HCT116 (cell line): ENCODE measurements around the gene CTLA4. TPM values are rescaled to one million over a fixed set of nuclear protein-coding genes. Genes with fewer than 3 reads are reported as not detected.

ENCODE experiments used
- ATAC-seq: fragments of 200-7000 bp; cut with Tn5 transposase; 2 replicates; pipeline ENCODE4 v1.9.1; 2020; ENCODE audit warnings: mild to moderate bottlenecking, moderate library complexity
- BruUV-seq: library from RNA; stranded (reverse); fragments of 400-500 nt; replicated peaks from 2 replicates; lab custom pipeline; 2021; lab: Mats Ljungman, UMichigan
- CTCF ChIA-PET: fragments of 300-600 bp; sonication (Branson Sonifier 250); formaldehyde crosslinking; loops from one replicate; lab custom pipeline; 2021; ENCODE audit warnings: antibody characterized with exemption; lab: Charles Lee
- POLR2A ChIA-PET: fragments of 300-600, 350-600 bp; sonication (Branson Sonifier 250); formaldehyde crosslinking; loops from one replicate; lab custom pipeline; 2021; ENCODE audit warnings: antibody characterized with exemption; lab: Charles Lee
- RAD21 ChIA-PET, 2 experiments: fragments of 300-600 bp; sonication (Branson Sonifier 250); formaldehyde crosslinking; loops; one replicate each; lab custom pipeline; 2023; ENCODE audit warnings: low total read pairs in 2 of 2; ENCODE audit not compliant: uncharacterized antibody in 2 of 2, unreplicated experiment in 2 of 2, low non-redundant PET in 1 of 2; lab: Charles Lee
- DNase-seq: peaks from one replicate; pipeline ENCODE4 v3.0.0-alpha.2; 2010; ENCODE audit warnings: low read depth, low spot score
- H2AFZ ChIP-seq: fragments of 200-600 bp; shearing (Covaris generic), sonication (generic); 2 replicates; pipeline ENCODE4 v1.6.1; 2017; ENCODE audit warnings: low read depth, mixed run types, mixed read lengths, antibody characterized with exemption, low read length; ENCODE audit not compliant: poor library complexity, severe bottlenecking
- H3K27ac ChIP-seq: 2 replicates; pipeline ENCODE4 v1.5.1; 2012; ENCODE audit warnings: low read depth, low read length
- H3K27me3 ChIP-seq: fragments of 200-600 bp; sonication (generic); 2 replicates; pipeline ENCODE4 v1.6.1; 2016; ENCODE audit warnings: mixed run types, low read length, mixed read lengths; ENCODE audit not compliant: insufficient read depth
- H3K36me3 ChIP-seq, 2 experiments: fragments of 200-500 bp in 1 of 2; fragments of 200-600 bp in 1 of 2; sonication (Bioruptor generic) in 1 of 2; sonication (generic) in 1 of 2; 2 replicates each; pipeline versions ENCODE4 v1.5.1 to v1.6.1; 2014 to 2016; ENCODE audit warnings: low read length in 2 of 2, inconsistent platforms in 1 of 2, mixed read lengths in 1 of 2, mixed run types in 1 of 2; ENCODE audit not compliant: insufficient read depth in 2 of 2, control insufficient read depth in 1 of 2
- H3K4me1 ChIP-seq, 2 experiments: fragments of 200-600 bp in 1 of 2; sonication (generic) in 1 of 2; 2 replicates each; pipeline versions ENCODE4 v1.5.1 to v1.6.1; 2012 to 2017; ENCODE audit warnings: low read length in 2 of 2, inconsistent platforms in 1 of 2, mild to moderate bottlenecking in 1 of 2, mixed read lengths in 1 of 2, mixed run types in 1 of 2, moderate library complexity in 1 of 2; ENCODE audit not compliant: insufficient read depth in 2 of 2, control insufficient read depth in 1 of 2
- H3K4me2 ChIP-seq: fragments of 200-600 bp; sonication (generic); 2 replicates; pipeline ENCODE4 v1.6.1; 2017; ENCODE audit warnings: mixed run types, low read length, mixed read lengths
- H3K4me3 ChIP-seq, 2 experiments: fragments of 200-600 bp in 1 of 2; sonication (generic) in 1 of 2; replicated peaks in 1 of 2; 2 replicates each; pipeline ENCODE4 v1.5.1; 2011 to 2016; ENCODE audit warnings: low read length in 2 of 2, control low read depth in 1 of 2, low read depth in 1 of 2, mild to moderate bottlenecking in 1 of 2, mixed read lengths in 1 of 2, mixed run types in 1 of 2
- H3K79me2 ChIP-seq: fragments of 200-600 bp; sonication (generic); 2 replicates; pipeline ENCODE4 v1.6.1; 2017; ENCODE audit warnings: mild to moderate bottlenecking, mixed run types, low read length, moderate library complexity, mixed read lengths; ENCODE audit not compliant: insufficient read depth
- H3K9ac ChIP-seq: fragments of 200-600 bp; sonication (generic); 2 replicates; pipeline ENCODE4 v1.6.1; 2016; ENCODE audit warnings: low read length, mixed read lengths
- H3K9me2 ChIP-seq: fragments of 200-600 bp; sonication (generic), shearing (Covaris generic); 2 replicates; pipeline ENCODE4 v1.6.1; 2017; ENCODE audit warnings: mixed run types, mild to moderate bottlenecking, moderate library complexity; ENCODE audit not compliant: insufficient read depth
- H3K9me3 ChIP-seq, 2 experiments: fragments of 200-500 bp in 1 of 2; fragments of 200-600 bp in 1 of 2; sonication (Bioruptor generic) in 1 of 2; sonication (generic) in 1 of 2; 2 replicates each; pipeline ENCODE4 v1.6.1; 2014 to 2017; ENCODE audit warnings: low read length in 2 of 2, mixed read lengths in 2 of 2, inconsistent platforms in 1 of 2, low read depth in 1 of 2, mild to moderate bottlenecking in 1 of 2, mixed run types in 1 of 2, moderate library complexity in 1 of 2; ENCODE audit not compliant: control insufficient read depth in 1 of 2, insufficient read depth in 1 of 2
- H4K20me1 ChIP-seq: fragments of 200-600 bp; sonication (generic), shearing (Covaris generic); 2 replicates; pipeline ENCODE4 v1.6.1; 2017; ENCODE audit warnings: mixed run types, mild to moderate bottlenecking, moderate library complexity; ENCODE audit not compliant: insufficient read depth
- ATF3 ChIP-seq: IDR thresholded peaks from 2 replicates; pipeline ENCODE4 v1.6.1; 2012
- CBX3 ChIP-seq: IDR thresholded peaks from 2 replicates; pipeline ENCODE4 v1.6.1; 2012; ENCODE audit warnings: low read depth
- CEBPB ChIP-seq: IDR thresholded peaks from 2 replicates; pipeline ENCODE4 v1.6.1; 2012; ENCODE audit warnings: low read depth
- EGR1 ChIP-seq: IDR thresholded peaks from 2 replicates; pipeline ENCODE4 v1.6.1; 2012; ENCODE audit warnings: low read depth
- ELF1 ChIP-seq: IDR thresholded peaks from 2 replicates; pipeline ENCODE4 v1.6.1; 2012; ENCODE audit warnings: low read depth, borderline replicate concordance
- EZH2 ChIP-seq: fragments of 200-600 bp; sonication (generic); IDR thresholded peaks from 2 replicates; pipeline ENCODE4 v1.6.1; 2017; ENCODE audit warnings: antibody characterized with exemption, mixed run types
- EZH2phosphoT487 ChIP-seq: fragments of 200-600 bp; IDR thresholded peaks from 2 replicates; pipeline ENCODE4 v1.6.1; 2018; ENCODE audit warnings: antibody characterized with exemption, borderline replicate concordance
- JUND ChIP-seq: IDR thresholded peaks from 2 replicates; pipeline ENCODE4 v1.6.1; 2012
- MAX ChIP-seq: IDR thresholded peaks from 2 replicates; pipeline ENCODE4 v1.6.1; 2012
- POLR2A ChIP-seq: IDR thresholded peaks from 2 replicates; pipeline ENCODE4 v1.7.0; 2011; ENCODE audit warnings: borderline replicate concordance; ENCODE audit not compliant: insufficient read depth, insufficient read length; ENCODE audit errors: extremely low read depth
- POLR2AphosphoS5 ChIP-seq: IDR thresholded peaks from 2 replicates; pipeline ENCODE4 v1.6.1; 2011; ENCODE audit warnings: mild to moderate bottlenecking, low read depth, low read length, moderate library complexity
- SIN3A ChIP-seq: IDR thresholded peaks from 2 replicates; pipeline ENCODE4 v1.6.1; 2012; ENCODE audit warnings: low read depth
- SP1 ChIP-seq: IDR thresholded peaks from 2 replicates; pipeline ENCODE4 v1.6.1; 2012; ENCODE audit warnings: low read depth
- SRF ChIP-seq: IDR thresholded peaks from 2 replicates; pipeline ENCODE4 v1.6.1; 2012; ENCODE audit warnings: low read depth
- YY1 ChIP-seq: IDR thresholded peaks from 2 replicates; pipeline ENCODE4 v1.6.1; 2011; ENCODE audit warnings: low read length, low read depth, moderate library complexity, mild to moderate bottlenecking; ENCODE audit not compliant: insufficient replicate concordance; ENCODE audit errors: extremely low read depth
- ZBTB33 ChIP-seq: IDR thresholded peaks from 2 replicates; pipeline ENCODE4 v1.6.1; 2011; ENCODE audit warnings: mild to moderate bottlenecking, low read length, moderate library complexity; ENCODE audit not compliant: insufficient replicate concordance; ENCODE audit errors: extremely low read depth
- ZFX ChIP-seq: fragments of 450-650 bp; IDR thresholded peaks from 2 replicates; pipeline ENCODE4 v1.6.1; 2017
- ZNF274 ChIP-seq: fragments of 200-500 bp; sonication (Bioruptor generic); IDR thresholded peaks from 2 replicates; pipeline ENCODE4 v1.6.1; 2014; ENCODE audit warnings: mild to moderate bottlenecking, low read depth, low read length, inconsistent platforms
- intact Hi-C: fragments of 100-400 bp; cut with micrococcal nuclease; formaldehyde crosslinking; loops from 2 replicates; pipeline ENCODE4 v1.10.0; 2022
- total RNA-seq: library from RNA; stranded (reverse); gene quantifications from one replicate; pipeline ENCODE4 v1.2.1, GENCODE V29; 2021; ENCODE audit not compliant: unreplicated experiment

Gene CTLA4
- total RNA-seq, 1 experiment from 2014 or later, result 0.37 TPM

DNA sequence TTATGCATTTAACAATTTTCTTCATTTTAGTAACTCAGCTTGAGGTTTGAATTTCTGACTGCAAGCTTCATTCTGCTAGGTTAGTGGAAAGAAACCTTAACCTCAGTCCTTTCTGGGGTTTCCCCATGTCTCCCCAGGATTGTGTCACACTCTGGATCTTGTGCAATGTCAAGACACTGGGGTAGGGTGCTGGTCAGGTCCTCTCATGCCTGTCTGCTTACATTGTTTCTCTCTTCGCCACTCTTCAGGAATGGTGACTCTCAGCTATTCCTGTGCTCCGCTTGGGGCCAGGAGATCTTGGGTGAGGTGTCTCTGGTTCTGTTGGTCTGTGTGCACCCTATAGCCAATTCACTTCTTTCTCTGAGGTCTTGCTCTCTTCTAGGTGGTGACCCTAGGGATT, 23.9 kb downstream of the CTLA4 start:
- no peaks in the 10 kb centered on the region for H3K4me1 ChIP-seq
- no peak overlapping the region for H3K4me3 ChIP-seq
- ATAC-seq (no peak), DNase-seq (no peak)
- H3K27me3 ChIP-seq, result no peaks in the 10 kb centered on the region
- ChIA-PET CTCF (no interaction called here), RAD21 (no interaction called here), POLR2A (no interaction called here)
- no peak overlapping the region for H3K27ac ChIP-seq
- no peaks in the 10 kb centered on the region for H3K79me2 ChIP-seq
- H4K20me1 ChIP-seq, result no peaks in the 10 kb centered on the region
- H3K9ac ChIP-seq, result no peak overlapping the region
- no peak overlapping the region for H3K4me2 ChIP-seq
- no peak for TF ChIP-seq SIN3A
- TF ChIP-seq EGR1, result no peak
- no peak for TF ChIP-seq YY1
- no peak for TF ChIP-seq CBX3
- no peak for TF ChIP-seq JUND
- no peak for TF ChIP-seq SP1
- TF ChIP-seq ZNF274, result no peak
- TF ChIP-seq POLR2A, result no peak
- no peak for TF ChIP-seq EZH2phosphoT487
- no peak for TF ChIP-seq POLR2AphosphoS5
- no peak for TF ChIP-seq ZFX
- no peak for TF ChIP-seq EZH2
- no peak for TF ChIP-seq SRF
- TF ChIP-seq ATF3, result no peak
- H3K36me3 ChIP-seq, result no peaks in the 10 kb centered on the region
- 0 out of 2 replicates have a peak, but pooled peaks cover 2% of the 10 kb centered on the region for H3K9me2 ChIP-seq
- intact Hi-C loops, result no loop called here
- no peaks in the 10 kb centered on the region for H3K9me3 ChIP-seq
- no peak overlapping the region for H2AFZ ChIP-seq
- BruUV-seq, result no TSS peak

- CTCF ChIA-PET, result no interaction called here
- Histone ChIP-seq H2AFZ (no peak overlapping the region), H3K9me3 (no peaks in the 10 kb centered on the region), H3K79me2 (no peaks in the 10 kb centered on the region), H3K4me2 (no peak overlapping the region), H3K4me1 (no peaks in the 10 kb centered on the region), H4K20me1 (no peaks in the 10 kb centered on the region), H3K27me3 (no peaks in the 10 kb centered on the region), H3K9me2 (0 out of 2 replicates have a peak, but pooled peaks cover 2% of the 10 kb centered on the region), H3K36me3 (no peaks in the 10 kb centered on the region), H3K9ac (no peak overlapping the region), H3K4me3 (no peak overlapping the region), H3K27ac (no peak overlapping the region)
- no peak for TF ChIP-seq ELF1
- no peak for TF ChIP-seq ZBTB33
- no peak for TF ChIP-seq CEBPB
- no peak for TF ChIP-seq POLR2A
- no peak for TF ChIP-seq MAX
- TF ChIP-seq YY1, result no peak
- POLR2A ChIA-PET, result no interaction called here
- RAD21 ChIA-PET, result no interaction called here
- BruUV-seq, result no TSS peak
- DNase-seq, result no peak
- ATAC-seq, result no peak
- intact Hi-C loops, result no loop called here
Observed at GRCh38 chr2:203892207-203892606, 24.6 kb downstream of the CTLA4 start.
